HEK293 (cell line): ENCODE results near the gene PURB.

ENCODE experiments used
- CTCF ChIP-seq: fragments of 450-650 bp; formaldehyde crosslinking; IDR thresholded peaks from 2 replicates; pipeline ENCODE4 v1.5.1; 2016; ENCODE audit warnings: missing biosample characterization, missing genetic modification characterization
- KLF10 ChIP-seq: fragments of 450-650 bp; IDR thresholded peaks from 2 replicates; pipeline ENCODE4 v1.5.1; 2018; ENCODE audit warnings: missing biosample characterization, mild to moderate bottlenecking, missing genetic modification characterization
- REPIN1 ChIP-seq: fragments of 450-650 bp; formaldehyde crosslinking; IDR thresholded peaks from 2 replicates; pipeline ENCODE4 v1.5.1; 2017; ENCODE audit warnings: missing biosample characterization, missing genetic modification characterization, low read depth
- TCF7L2 ChIP-seq: IDR thresholded peaks from 2 replicates; pipeline ENCODE4 v1.6.1; 2011; ENCODE audit warnings: low read depth, mild to moderate bottlenecking, inconsistent platforms, low read length, moderate library complexity, borderline replicate concordance
- ZBTB20 ChIP-seq: fragments of 450-650 bp; formaldehyde crosslinking; IDR thresholded peaks from 2 replicates; pipeline ENCODE4 v1.5.1; 2016; ENCODE audit warnings: missing biosample characterization, missing genetic modification characterization
- ZNF423 ChIP-seq: fragments of 450-650 bp; formaldehyde crosslinking; IDR thresholded peaks from 2 replicates; pipeline ENCODE4 v1.5.1; 2016; ENCODE audit warnings: missing biosample characterization, missing genetic modification characterization
- ZNF621 ChIP-seq: fragments of 450-650 bp; formaldehyde crosslinking; IDR thresholded peaks from 2 replicates; pipeline ENCODE4 v1.5.1; 2017; ENCODE audit warnings: missing biosample characterization, missing genetic modification characterization
- ZNF791 ChIP-seq: fragments of 450-650 bp; formaldehyde crosslinking; IDR thresholded peaks from 2 replicates; pipeline ENCODE4 v1.5.1; 2016; ENCODE audit warnings: missing biosample characterization, missing genetic modification characterization

- TF ChIP-seq CTCF (tag by site-specific recombination) (no peak), ZBTB20 (no peak), ZNF791 (no peak), REPIN1 (tag by site-specific recombination) (no peak), TCF7L2 (no peak), ZNF621 (no peak), KLF10 (tag by site-specific recombination) (no peak), ZNF423 (tag by site-specific recombination) (no peak)
These were observed 57.8 kb downstream of the PURB start for GRCh38 chr7:44827567-44827966.
